Esophagus muscularis mucosa (tissue), 4 donors: ENCODE results near the gene PDE6D. TPM values are rescaled to one million over a fixed set of nuclear protein-coding genes. Genes with fewer than 3 reads are reported as not detected.

ENCODE experiments used
- DNase-seq: peaks from one replicate; pipeline ENCODE4 v3.0.0-alpha.2; 2017; ENCODE audit errors: extremely low spot score
- H3K27ac ChIP-seq, 4 donors: fragments of 200-600 bp; sonication (generic); replicated peaks in 1 of 4; 1 replicate in 3 of 4; 2 replicates in 1 of 4; pipeline ENCODE4 v1.5.1; 2016 to 2019; ENCODE audit warnings: mild to moderate bottlenecking in 1 of 4
- H3K27me3 ChIP-seq, 4 donors: fragments of 200-600 bp; sonication (generic); one replicate each; pipeline versions ENCODE4 v1.5.1 to v1.6.0; 2016 to 2019
- H3K36me3 ChIP-seq, 4 donors: fragments of 200-600 bp; sonication (generic); one replicate each; pipeline ENCODE4 v1.5.1; 2016 to 2019
- H3K4me1 ChIP-seq, 4 donors: fragments of 200-600 bp; sonication (generic); one replicate each; pipeline ENCODE4 v1.5.1; 2016 to 2019
- H3K4me3 ChIP-seq, 4 donors: fragments of 200-600 bp; sonication (generic); 1 replicate in 2 of 4; 2 replicates in 2 of 4; pipeline ENCODE4 v1.5.1; 2016 to 2019; ENCODE audit warnings: mild to moderate bottlenecking in 4 of 4, moderate library complexity in 1 of 4
- H3K9me3 ChIP-seq, 4 donors: fragments of 200-600 bp; sonication (generic); 1 replicate in 3 of 4; 2 replicates in 1 of 4; pipeline ENCODE4 v1.5.1; 2016 to 2019
- EP300 ChIP-seq: sonication (generic); formaldehyde crosslinking; IDR thresholded peaks from one replicate; pipeline ENCODE4 v1.6.1; 2017; ENCODE audit warnings: antibody characterized with exemption
- POLR2A ChIP-seq: fragments of 450-650 bp; IDR thresholded peaks from one replicate; pipeline ENCODE4 v1.6.1; 2017; ENCODE audit warnings: antibody characterized with exemption, moderate library complexity, mild to moderate bottlenecking, low read depth
- POLR2AphosphoS5 ChIP-seq, 2 donors: sonication (generic); formaldehyde crosslinking; IDR thresholded peaks; one replicate each; pipeline ENCODE4 v1.6.1; 2017; ENCODE audit warnings: antibody characterized with exemption in 2 of 2
- WGBS: methylation state at CpG from one replicate; pipeline ENCODE4 v1.1.5; 2018; 5-methylcytosine and 5-hydroxymethylcytosine counted together
- intact Hi-C: fragments of 100-400 bp; cut with DNase I; formaldehyde crosslinking; loops from one replicate; pipeline ENCODE4 v1.15.1; 2023
- total RNA-seq, 4 donors: library from RNA; depleted of rRNA; stranded (reverse); fragments of >200 nt; gene quantifications; one replicate each; pipeline versions ENCODE4 v1.1.0 to v1.2.1, GENCODE V29; 2016
- TF ChIP-seq, protein P1 (sequence below), 3 experiments: fragments of 200-600 bp in 2 of 3; fragments of 450-650 bp in 1 of 3; sonication (generic) in 2 of 3; IDR thresholded peaks; one replicate each; pipeline ENCODE4 v1.5.1; 2017 to 2019; ENCODE audit warnings: antibody characterized with exemption in 3 of 3, mild to moderate bottlenecking in 2 of 3, moderate library complexity in 1 of 3

PDE6D gene
- total RNA-seq, 4 donors from 2014 or later, result 28.2 to 33.8 (median 30.0) TPM

GRCh38 chr2:231722721-231723307, 58.3 kb downstream of the PDE6D start:
- 89% methylated on average over 8 of the region's 8 CpGs for WGBS

GRCh38 chr2:231720987-231721966, 59.8 kb downstream of the PDE6D start:
- no peak overlapping the region for H3K4me3 ChIP-seq
- no peaks in the 10 kb centered on the region for H3K27me3 ChIP-seq
- H3K36me3 ChIP-seq, result no peaks in the 10 kb centered on the region
- intact Hi-C loops, result no loop called here
- peaks cover 0 to 11% (median 5%) of the 10 kb centered on the region in 4 donors for H3K4me1 ChIP-seq
- H3K9me3 ChIP-seq, result no peaks in the 10 kb centered on the region
- TF ChIP-seq, protein P1, sequence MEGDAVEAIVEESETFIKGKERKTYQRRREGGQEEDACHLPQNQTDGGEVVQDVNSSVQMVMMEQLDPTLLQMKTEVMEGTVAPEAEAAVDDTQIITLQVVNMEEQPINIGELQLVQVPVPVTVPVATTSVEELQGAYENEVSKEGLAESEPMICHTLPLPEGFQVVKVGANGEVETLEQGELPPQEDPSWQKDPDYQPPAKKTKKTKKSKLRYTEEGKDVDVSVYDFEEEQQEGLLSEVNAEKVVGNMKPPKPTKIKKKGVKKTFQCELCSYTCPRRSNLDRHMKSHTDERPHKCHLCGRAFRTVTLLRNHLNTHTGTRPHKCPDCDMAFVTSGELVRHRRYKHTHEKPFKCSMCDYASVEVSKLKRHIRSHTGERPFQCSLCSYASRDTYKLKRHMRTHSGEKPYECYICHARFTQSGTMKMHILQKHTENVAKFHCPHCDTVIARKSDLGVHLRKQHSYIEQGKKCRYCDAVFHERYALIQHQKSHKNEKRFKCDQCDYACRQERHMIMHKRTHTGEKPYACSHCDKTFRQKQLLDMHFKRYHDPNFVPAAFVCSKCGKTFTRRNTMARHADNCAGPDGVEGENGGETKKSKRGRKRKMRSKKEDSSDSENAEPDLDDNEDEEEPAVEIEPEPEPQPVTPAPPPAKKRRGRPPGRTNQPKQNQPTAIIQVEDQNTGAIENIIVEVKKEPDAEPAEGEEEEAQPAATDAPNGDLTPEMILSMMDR (IDR thresholded peaks at IDR 0.05), result no peak
- TF ChIP-seq POLR2A (no peak), EP300 (no peak), POLR2AphosphoS5 (IDR thresholded peaks at IDR 0.05) (no peak)
- no peak for DNase-seq
- 90% methylated on average over 7 of the region's 8 CpGs for WGBS
- H3K27ac ChIP-seq, result no peak overlapping the region

More at GRCh38 chr2:231722721-231723307, 58.3 kb downstream of the PDE6D start:
- TF ChIP-seq POLR2AphosphoS5 (IDR thresholded peaks at IDR 0.05) (no peak), POLR2A (no peak)
- TF ChIP-seq, protein P1 (IDR thresholded peaks at IDR 0.05), result no peak
- peaks cover 0 to 4% (median 0%) of the 10 kb centered on the region in 4 donors for H3K36me3 ChIP-seq
- intact Hi-C loops, result no loop called here
- H3K4me3 ChIP-seq, result no peak overlapping the region
- H3K27me3 ChIP-seq, result no peaks in the 10 kb centered on the region
- H3K27ac ChIP-seq, result no peak overlapping the region
- H3K9me3 ChIP-seq, result no peaks in the 10 kb centered on the region
- no peak for DNase-seq
- peaks cover 0 to 7% (median 0%) of the 10 kb centered on the region in 4 donors for H3K4me1 ChIP-seq

DNA sequence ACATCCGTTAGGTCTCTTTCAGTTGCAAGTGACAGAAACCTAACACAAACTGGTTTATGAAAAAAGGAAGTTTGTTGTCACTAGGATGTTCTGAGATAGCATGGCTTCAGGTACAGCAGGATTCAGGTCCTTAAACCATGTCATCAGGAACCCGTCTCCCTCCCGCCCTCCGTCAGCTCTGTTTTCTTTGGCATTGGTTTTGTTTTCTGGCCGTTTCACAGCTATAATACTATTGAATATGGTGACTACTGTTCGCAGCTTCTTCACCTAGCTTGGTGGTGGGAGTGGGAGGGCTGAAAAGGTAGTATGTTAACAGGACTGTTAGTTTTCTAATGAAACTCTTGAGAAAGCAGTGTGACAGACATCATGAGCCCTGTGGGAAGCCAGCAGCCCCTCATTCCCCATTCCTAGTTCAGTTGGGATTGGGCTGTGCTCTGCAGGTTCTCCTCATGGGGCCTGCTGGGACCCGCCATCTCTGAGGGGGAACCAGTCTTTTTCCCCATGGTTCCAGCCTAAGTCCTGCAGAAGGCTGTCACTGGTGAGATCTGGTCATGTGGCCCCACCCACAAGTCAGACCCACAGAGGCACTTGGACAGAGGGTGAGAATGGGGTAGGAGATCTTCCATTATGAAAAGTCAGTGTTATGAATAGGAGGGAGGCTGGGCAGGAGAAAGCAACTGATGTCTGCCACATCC, 60.6 kb downstream of the PDE6D start:
- no peaks in the 10 kb centered on the region for H3K27me3 ChIP-seq
- WGBS, result 76% methylated on average over 7 of the region's 7 CpGs
- no peaks in the 10 kb centered on the region for H3K36me3 ChIP-seq
- intact Hi-C loops, result no loop called here
- no peaks in the 10 kb centered on the region for H3K9me3 ChIP-seq
- no peak for DNase-seq
- H3K4me1 ChIP-seq, result peaks cover under 1 to 11% (median 7%) of the 10 kb centered on the region in 4 donors
- H3K4me3 ChIP-seq, result no peak overlapping the region
- H3K27ac ChIP-seq, result no peak overlapping the region
- TF ChIP-seq, protein P1 (IDR thresholded peaks at IDR 0.05), result no peak
- TF ChIP-seq POLR2A, result no peak
- TF ChIP-seq EP300, result no peak
- TF ChIP-seq POLR2AphosphoS5 (IDR thresholded peaks at IDR 0.05), result no peak

GRCh38 chr2:231718799-231719198, 62.3 kb downstream of the PDE6D start:
- Histone ChIP-seq H3K36me3 (peaks cover 0 to 7% (median 3%) of the 10 kb centered on the region in 4 donors), H3K9me3 (no peaks in the 10 kb centered on the region), H3K4me3 (no peak overlapping the region), H3K27me3 (no peaks in the 10 kb centered on the region), H3K27ac (no peak overlapping the region), H3K4me1 (peaks cover 17 to 27% (median 22%) of the 10 kb centered on the region in 4 donors)
- intact Hi-C loops, result loop anchor here (10.0 kb wide), 1 partner anchor 234 kb away; no protein-coding TSS in a partner anchor
- 84% methylated on average over 5 of the region's 6 CpGs for WGBS
- no peak for TF ChIP-seq POLR2A
- TF ChIP-seq, protein P1 (IDR thresholded peaks at IDR 0.05), result no peak
- no peak for TF ChIP-seq EP300
- TF ChIP-seq POLR2AphosphoS5 (IDR thresholded peaks at IDR 0.05), result no peak
- no peak for DNase-seq
